Measurements from ENCODE around the gene HYAL4. TPM values are rescaled to one million over a fixed set of nuclear protein-coding genes. Genes with fewer than 3 reads are reported as not detected.

Gene HYAL4
- polyA plus RNA-seq, 3 donors = not detected

DNA sequence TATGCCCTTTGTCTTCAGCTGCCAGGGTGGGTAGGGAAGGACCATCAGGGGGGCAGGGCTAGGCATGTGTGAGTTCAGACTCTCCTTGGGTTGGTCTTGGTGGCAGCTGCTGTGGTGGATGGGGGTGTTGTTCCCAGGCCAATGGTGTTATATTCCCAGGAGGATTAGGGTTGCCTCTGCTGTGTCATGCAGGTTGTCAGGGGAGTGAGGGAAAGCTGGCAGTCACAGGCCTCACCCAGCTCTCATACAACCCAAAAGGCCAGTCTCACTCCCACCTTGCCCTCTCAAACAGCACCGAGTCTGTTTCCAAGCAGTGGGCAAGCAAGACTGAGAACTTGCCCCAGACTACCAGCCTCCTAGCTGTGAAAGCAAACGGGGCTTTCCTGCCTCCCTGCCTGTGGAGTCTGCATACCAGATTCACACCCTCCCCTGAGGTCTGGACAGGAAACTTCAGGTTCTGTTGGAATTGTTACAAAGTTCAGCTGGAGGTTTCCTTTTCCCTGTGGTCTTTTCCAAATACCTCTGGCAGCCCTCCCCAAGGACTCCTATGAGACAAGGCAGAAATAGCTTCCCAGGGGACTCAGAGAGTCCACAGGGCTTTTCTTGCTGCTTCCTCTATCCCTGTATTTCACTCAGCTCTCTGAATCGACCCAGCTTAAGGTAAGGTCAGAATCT lies 1.4 kb downstream of the HYAL4 start:
- H2AFZ ChIP-seq (ENCODE audit: insufficient read depth, low read depth, low read length, poor library complexity, severe bottlenecking) = no peak overlapping the region
- no peak overlapping the region for H3K4me2 ChIP-seq (replicated peaks; ENCODE audit: extremely low read depth, low read length, poor library complexity, severe bottlenecking)
- peaks cover 1 to 15% (median 2%) of the 10 kb centered on the region in 7 donors for H3K9me3 Mint-ChIP-seq
- H4K20me1 ChIP-seq (ENCODE audit: insufficient read depth, low read length) = no peaks in the 10 kb centered on the region
- intact Hi-C loops (cut with micrococcal nuclease) = no loop called here
- TF ChIP-seq, protein P1, sequence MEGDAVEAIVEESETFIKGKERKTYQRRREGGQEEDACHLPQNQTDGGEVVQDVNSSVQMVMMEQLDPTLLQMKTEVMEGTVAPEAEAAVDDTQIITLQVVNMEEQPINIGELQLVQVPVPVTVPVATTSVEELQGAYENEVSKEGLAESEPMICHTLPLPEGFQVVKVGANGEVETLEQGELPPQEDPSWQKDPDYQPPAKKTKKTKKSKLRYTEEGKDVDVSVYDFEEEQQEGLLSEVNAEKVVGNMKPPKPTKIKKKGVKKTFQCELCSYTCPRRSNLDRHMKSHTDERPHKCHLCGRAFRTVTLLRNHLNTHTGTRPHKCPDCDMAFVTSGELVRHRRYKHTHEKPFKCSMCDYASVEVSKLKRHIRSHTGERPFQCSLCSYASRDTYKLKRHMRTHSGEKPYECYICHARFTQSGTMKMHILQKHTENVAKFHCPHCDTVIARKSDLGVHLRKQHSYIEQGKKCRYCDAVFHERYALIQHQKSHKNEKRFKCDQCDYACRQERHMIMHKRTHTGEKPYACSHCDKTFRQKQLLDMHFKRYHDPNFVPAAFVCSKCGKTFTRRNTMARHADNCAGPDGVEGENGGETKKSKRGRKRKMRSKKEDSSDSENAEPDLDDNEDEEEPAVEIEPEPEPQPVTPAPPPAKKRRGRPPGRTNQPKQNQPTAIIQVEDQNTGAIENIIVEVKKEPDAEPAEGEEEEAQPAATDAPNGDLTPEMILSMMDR (IDR thresholded peaks at IDR 0.05) = no peak
- no peaks in the 10 kb centered on the region for H3K27me3 ChIP-seq (ENCODE audit: control insufficient read depth in 2 of 2, insufficient read depth in 2 of 2, low read length in 2 of 2)
- no peaks in the 10 kb centered on the region for H3K36me3 Mint-ChIP-seq
- H3K27me3 Mint-ChIP-seq (ENCODE audit: low read depth in 3 of 3) = peaks cover 2 to 5% (median 3%) of the 10 kb centered on the region in 3 donors
- no peak overlapping the region for H3K4me3 ChIP-seq (replicated peaks in 1 of 3; ENCODE audit: low read depth in 2 of 3, low read length in 3 of 3)
- H3K4me1 Mint-ChIP-seq = no peaks in the 10 kb centered on the region
- H3K4me1 ChIP-seq (ENCODE audit: control insufficient read depth in 1 of 2, insufficient read depth in 2 of 2, low read length in 2 of 2) = no peaks in the 10 kb centered on the region
- H3K27ac ChIP-seq (ENCODE audit: low read depth in 1 of 2, low read length in 2 of 2) = no peak overlapping the region
- H3K79me2 ChIP-seq (ENCODE audit: insufficient read depth, low read length) = no peaks in the 10 kb centered on the region
- WGBS (ENCODE audit: insufficient coverage) = 57% methylated on average over 1 of the region's 3 CpGs
- H3K36me3 ChIP-seq (replicated peaks in 1 of 2; ENCODE audit: control insufficient read depth in 1 of 2, insufficient read depth in 2 of 2, low read length in 2 of 2) = no peaks in the 10 kb centered on the region
- H3K9ac ChIP-seq (ENCODE audit: insufficient read depth, low read length, poor library complexity, severe bottlenecking) = no peak overlapping the region
- no peak for DNase-seq
- H3K4me3 Mint-ChIP-seq = no peak overlapping the region
- peaks cover 0 to 3% of the 10 kb centered on the region in 2 donors for H3K9me3 ChIP-seq (replicated peaks in 1 of 2; ENCODE audit: control insufficient read depth in 1 of 2, insufficient read depth in 1 of 2, low read length in 2 of 2)
- no peak overlapping the region for H3K27ac Mint-ChIP-seq

DNA sequence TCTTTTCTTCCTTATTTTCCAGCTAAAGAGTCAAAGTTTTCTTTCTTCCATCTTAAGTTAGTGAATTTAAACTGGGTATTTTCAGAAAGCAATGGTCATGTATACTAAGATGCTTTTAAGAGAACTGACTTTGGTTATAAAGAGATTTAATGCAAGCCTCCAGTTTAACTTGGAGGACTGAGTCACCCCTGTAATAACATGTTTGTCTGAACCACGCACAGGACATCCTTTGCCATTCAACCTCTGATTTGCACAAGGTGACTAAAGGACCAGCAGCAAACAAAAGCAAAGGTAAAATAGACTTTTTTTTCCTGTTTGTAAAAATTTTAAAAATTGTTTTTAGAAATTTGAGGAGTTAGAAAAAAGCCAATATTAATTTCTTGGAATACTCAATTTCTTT lies 2.9 kb downstream of the HYAL4 start:
- Mint-ChIP-seq H3K27me3 (ENCODE audit: low read depth in 3 of 3) (peaks cover 1 to 3% (median 2%) of the 10 kb centered on the region in 3 donors), H3K4me3 (no peak overlapping the region), H3K4me1 (no peaks in the 10 kb centered on the region), H3K9me3 (peaks cover 0 to 15% (median 3%) of the 10 kb centered on the region in 7 donors), H3K27ac (no peak overlapping the region), H3K36me3 (no peaks in the 10 kb centered on the region)
- Histone ChIP-seq H4K20me1 (ENCODE audit: insufficient read depth, low read length) (no peaks in the 10 kb centered on the region), H3K79me2 (ENCODE audit: insufficient read depth, low read length) (no peaks in the 10 kb centered on the region), H3K4me3 (replicated peaks in 1 of 3; ENCODE audit: low read depth in 2 of 3, low read length in 3 of 3) (no peak overlapping the region), H2AFZ (ENCODE audit: insufficient read depth, low read depth, low read length, poor library complexity, severe bottlenecking) (no peak overlapping the region), H3K9me3 (replicated peaks in 1 of 2; ENCODE audit: control insufficient read depth in 1 of 2, insufficient read depth in 1 of 2, low read length in 2 of 2) (peaks cover 0 to 3% of the 10 kb centered on the region in 2 donors), H3K36me3 (replicated peaks in 1 of 2; ENCODE audit: control insufficient read depth in 1 of 2, insufficient read depth in 2 of 2, low read length in 2 of 2) (no peaks in the 10 kb centered on the region), H3K4me2 (replicated peaks; ENCODE audit: extremely low read depth, low read length, poor library complexity, severe bottlenecking) (no peak overlapping the region), H3K27me3 (ENCODE audit: control insufficient read depth in 2 of 2, insufficient read depth in 2 of 2, low read length in 2 of 2) (no peaks in the 10 kb centered on the region), H3K27ac (ENCODE audit: low read depth in 1 of 2, low read length in 2 of 2) (no peak overlapping the region), H3K9ac (ENCODE audit: insufficient read depth, low read length, poor library complexity, severe bottlenecking) (no peak overlapping the region), H3K4me1 (ENCODE audit: control insufficient read depth in 1 of 2, insufficient read depth in 2 of 2, low read length in 2 of 2) (no peaks in the 10 kb centered on the region)
- WGBS (ENCODE audit: insufficient coverage) = no CpG with 5 or more reads among the region's 1 CpG
- TF ChIP-seq, protein P1 (IDR thresholded peaks at IDR 0.05) = no peak
- no peak for DNase-seq
- intact Hi-C loops (cut with micrococcal nuclease) = no loop called here
